ENCODE data around the gene C17orf75.

- TF ChIP-seq CTCF (conservative IDR thresholded peaks at IDR 0.05; ENCODE audit: low read depth, low read length) (no peak), EZH2phosphoT487 (IDR thresholded peaks at IDR 0.05; ENCODE audit: borderline replicate concordance, low read length) (no peak), EZH2 (IDR thresholded peaks at IDR 0.05; ENCODE audit: low read length, unreplicated experiment) (no peak)
Observed at GRCh38 chr17:32327911-32328310, 14.1 kb downstream of the C17orf75 start.
